ENCODE data around the gene CACNA1B. TPM values are rescaled to one million over a fixed set of nuclear protein-coding genes. Genes with fewer than 3 reads are reported as not detected.

The CACNA1B gene
- total and polyA plus RNA-seq, 2 donors from 2014 or later: 0.03 TPM; not detected in 1

GRCh38 chr9:137965177-137965795, 87.7 kb downstream of the CACNA1B start:
- H3K4me1 ChIP-seq (ENCODE audit: control insufficient read depth in 2 of 3, insufficient read depth in 2 of 3, low read depth in 1 of 3, low read length in 3 of 3): no peaks in the 10 kb centered on the region
- FAIRE-seq: no peak
- TF ChIP-seq, protein P1, sequence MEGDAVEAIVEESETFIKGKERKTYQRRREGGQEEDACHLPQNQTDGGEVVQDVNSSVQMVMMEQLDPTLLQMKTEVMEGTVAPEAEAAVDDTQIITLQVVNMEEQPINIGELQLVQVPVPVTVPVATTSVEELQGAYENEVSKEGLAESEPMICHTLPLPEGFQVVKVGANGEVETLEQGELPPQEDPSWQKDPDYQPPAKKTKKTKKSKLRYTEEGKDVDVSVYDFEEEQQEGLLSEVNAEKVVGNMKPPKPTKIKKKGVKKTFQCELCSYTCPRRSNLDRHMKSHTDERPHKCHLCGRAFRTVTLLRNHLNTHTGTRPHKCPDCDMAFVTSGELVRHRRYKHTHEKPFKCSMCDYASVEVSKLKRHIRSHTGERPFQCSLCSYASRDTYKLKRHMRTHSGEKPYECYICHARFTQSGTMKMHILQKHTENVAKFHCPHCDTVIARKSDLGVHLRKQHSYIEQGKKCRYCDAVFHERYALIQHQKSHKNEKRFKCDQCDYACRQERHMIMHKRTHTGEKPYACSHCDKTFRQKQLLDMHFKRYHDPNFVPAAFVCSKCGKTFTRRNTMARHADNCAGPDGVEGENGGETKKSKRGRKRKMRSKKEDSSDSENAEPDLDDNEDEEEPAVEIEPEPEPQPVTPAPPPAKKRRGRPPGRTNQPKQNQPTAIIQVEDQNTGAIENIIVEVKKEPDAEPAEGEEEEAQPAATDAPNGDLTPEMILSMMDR (IDR thresholded peaks at IDR 0.05; ENCODE audit: borderline replicate concordance, extremely low read depth, insufficient read depth): no peak
- H3K27ac ChIP-seq (ENCODE audit: low read depth in 2 of 2, low read length in 2 of 2): no peak overlapping the region
- H3K36me3 ChIP-seq (ENCODE audit: control insufficient read depth in 2 of 3, insufficient read depth in 3 of 3, low read length in 3 of 3): no peaks in the 10 kb centered on the region
- no peak overlapping the region for H3K4me3 ChIP-seq (ENCODE audit: low read length in 3 of 3)
- no peaks in the 10 kb centered on the region for H3K9me3 ChIP-seq (ENCODE audit: control insufficient read depth in 2 of 3, insufficient read depth in 1 of 3, low read length in 3 of 3)
- H3K9ac ChIP-seq (ENCODE audit: low read length in 3 of 3): no peak overlapping the region
- intact Hi-C loops (cut with DNase I): no loop called here
- DNase-seq: no peak
- H3K27me3 ChIP-seq (ENCODE audit: control insufficient read depth, insufficient read depth, low read length): no peaks in the 10 kb centered on the region

DNA sequence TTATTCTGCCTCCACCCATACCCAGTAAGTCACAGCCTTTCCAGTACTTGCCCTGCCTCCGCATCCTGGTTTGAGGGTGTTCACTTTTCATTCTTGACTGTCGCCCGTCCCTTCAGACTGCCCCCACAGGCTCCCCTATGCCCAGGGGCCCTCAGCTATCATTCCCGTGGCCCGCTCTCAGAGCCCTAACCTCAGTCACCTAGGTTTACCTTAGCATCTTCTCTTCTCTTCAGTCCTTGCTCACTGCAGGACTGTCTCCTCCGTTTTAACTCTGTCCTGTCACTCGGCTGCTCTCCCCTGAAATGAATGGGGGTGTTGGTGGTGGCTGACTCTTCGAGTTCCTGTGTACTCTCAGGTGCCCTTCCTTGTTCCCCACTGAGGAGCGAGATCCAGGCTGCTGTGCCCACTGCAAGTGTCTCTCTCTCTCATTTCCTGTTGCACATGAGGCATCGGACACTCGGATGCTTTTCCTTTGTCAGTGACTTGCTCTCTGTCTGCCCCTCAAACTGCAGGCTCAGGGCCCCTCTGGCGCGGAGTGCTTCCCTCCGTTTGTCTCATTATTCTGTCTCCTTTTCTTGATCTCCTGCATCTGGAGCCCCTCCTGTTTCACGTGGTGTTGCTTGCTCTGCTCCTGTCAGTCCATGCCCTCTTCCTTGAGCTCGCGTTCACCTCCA, 89.8 kb downstream of the CACNA1B start:
- Histone ChIP-seq H3K27me3 (ENCODE audit: control insufficient read depth, insufficient read depth, low read length) (no peaks in the 10 kb centered on the region), H3K36me3 (ENCODE audit: control insufficient read depth in 2 of 3, insufficient read depth in 3 of 3, low read length in 3 of 3) (no peaks in the 10 kb centered on the region), H3K4me1 (ENCODE audit: control insufficient read depth in 2 of 3, insufficient read depth in 2 of 3, low read depth in 1 of 3, low read length in 3 of 3) (no peaks in the 10 kb centered on the region), H3K27ac (ENCODE audit: low read depth in 2 of 2, low read length in 2 of 2) (no peak overlapping the region), H3K4me3 (ENCODE audit: low read length in 3 of 3) (no peak overlapping the region), H3K9ac (ENCODE audit: low read length in 3 of 3) (no peak overlapping the region), H3K9me3 (ENCODE audit: control insufficient read depth in 2 of 3, insufficient read depth in 1 of 3, low read length in 3 of 3) (no peaks in the 10 kb centered on the region)
- TF ChIP-seq, protein P1 (IDR thresholded peaks at IDR 0.05; ENCODE audit: borderline replicate concordance, extremely low read depth, insufficient read depth): no peak
- DNase-seq (peak in 4 of 5 donors; percentile 12 to 67 (median 39)), FAIRE-seq (no peak)
- intact Hi-C loops (cut with DNase I): no loop called here

DNA sequence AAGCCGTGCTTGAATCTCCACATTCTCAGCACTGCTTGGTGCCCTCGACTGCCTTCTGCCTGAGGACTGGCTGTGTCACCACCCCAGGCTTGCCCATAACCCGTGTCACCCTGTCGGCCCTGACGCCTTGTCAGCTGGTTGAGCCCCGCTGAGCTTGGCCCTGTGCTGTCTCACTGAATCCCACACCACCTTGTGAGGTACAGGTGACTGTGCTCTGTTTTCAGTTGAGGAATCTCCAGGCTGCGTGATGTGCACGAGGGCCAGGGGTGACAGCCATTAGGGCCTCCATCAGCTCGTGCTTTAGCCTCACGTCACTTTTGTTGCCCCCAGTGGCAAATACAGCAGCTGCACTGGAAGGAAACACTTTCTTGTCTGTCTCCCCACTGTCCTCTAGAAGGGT, 90.7 kb downstream of the CACNA1B start:
- Histone ChIP-seq H3K9ac (ENCODE audit: low read length in 3 of 3) (no peak overlapping the region), H3K27me3 (ENCODE audit: control insufficient read depth, insufficient read depth, low read length) (no peaks in the 10 kb centered on the region), H3K4me3 (ENCODE audit: low read length in 3 of 3) (no peak overlapping the region), H3K36me3 (ENCODE audit: control insufficient read depth in 2 of 3, insufficient read depth in 3 of 3, low read length in 3 of 3) (no peaks in the 10 kb centered on the region), H3K9me3 (ENCODE audit: control insufficient read depth in 2 of 3, insufficient read depth in 1 of 3, low read length in 3 of 3) (no peaks in the 10 kb centered on the region), H3K4me1 (ENCODE audit: control insufficient read depth in 2 of 3, insufficient read depth in 2 of 3, low read depth in 1 of 3, low read length in 3 of 3) (no peaks in the 10 kb centered on the region), H3K27ac (ENCODE audit: low read depth in 2 of 2, low read length in 2 of 2) (no peak overlapping the region)
- intact Hi-C loops (cut with DNase I): no loop called here
- FAIRE-seq: no peak
- TF ChIP-seq, protein P1 (IDR thresholded peaks at IDR 0.05; ENCODE audit: borderline replicate concordance, extremely low read depth, insufficient read depth): no peak
- peak in 2 of 5 donors; percentile 6 to 52 for DNase-seq

All from kidney (tissue), 14 donors.